NCI-H1417 (cell line): Measurements from ENCODE around the gene DCAF6.

Experiments used
- DNase-seq, 3 experiments: peaks; one replicate each; lab custom pipeline; 2025; lab: John Stamatoyannopoulos, UW

The DCAF6 gene

GRCh38 chr1:167957710-167958109 lies 21.2 kb downstream of the DCAF6 start:
- no peak for DNase-seq

- no peak for DNase-seq
Observed at GRCh38 chr1:167964646-167965045, 28.2 kb downstream of the DCAF6 start.

GRCh38 chr1:167966050-167966449 lies 29.6 kb downstream of the DCAF6 start:
- no peak for DNase-seq

GRCh38 chr1:167968569-167968968 lies 32.1 kb downstream of the DCAF6 start:
- DNase-seq, result no peak

- no peak for DNase-seq
Observed at GRCh38 chr1:167973832-167974231, 37.3 kb downstream of the DCAF6 start.

- DNase-seq, result no peak
Observed at GRCh38 chr1:167974698-167975097, 38.2 kb downstream of the DCAF6 start.

GRCh38 chr1:167977245-167977644 lies 40.8 kb downstream of the DCAF6 start:
- DNase-seq, result no peak

GRCh38 chr1:167981933-167982332 lies 45.5 kb downstream of the DCAF6 start:
- DNase-seq, result no peak

GRCh38 chr1:167983797-167984420 lies 47.4 kb downstream of the DCAF6 start:
- DNase-seq, result no peak

GRCh38 chr1:167984886-167985489 lies 48.5 kb downstream of the DCAF6 start:
- no peak for DNase-seq

GRCh38 chr1:167987174-167987573 lies 50.7 kb downstream of the DCAF6 start:
- DNase-seq, result no peak

- DNase-seq, result no peak
Observed at GRCh38 chr1:167991546-167991945, 55.1 kb downstream of the DCAF6 start.

GRCh38 chr1:167993720-167994119 lies 57.2 kb downstream of the DCAF6 start:
- DNase-seq, result no peak

GRCh38 chr1:167994560-167994959 lies 58.1 kb downstream of the DCAF6 start:
- no peak for DNase-seq

GRCh38 chr1:167995038-167995437 lies 58.6 kb downstream of the DCAF6 start:
- no peak for DNase-seq

- DNase-seq, result no peak
Observed at GRCh38 chr1:167996266-167996665, 59.8 kb downstream of the DCAF6 start.

- peak in 1 of 3 experiments; percentile 13 for DNase-seq
Observed at GRCh38 chr1:167997037-167997575, 60.6 kb downstream of the DCAF6 start.

GRCh38 chr1:167999877-168000276 lies 63.4 kb downstream of the DCAF6 start:
- DNase-seq, result no peak

GRCh38 chr1:168000656-168001055 lies 64.2 kb downstream of the DCAF6 start:
- no peak for DNase-seq

GRCh38 chr1:168001213-168001612 lies 64.7 kb downstream of the DCAF6 start:
- no peak for DNase-seq

- DNase-seq, result no peak
Observed at GRCh38 chr1:168004531-168004930, 68.0 kb downstream of the DCAF6 start.

- DNase-seq, result no peak
Observed at GRCh38 chr1:168005529-168005928, 69.0 kb downstream of the DCAF6 start.

GRCh38 chr1:168007691-168008090 lies 71.2 kb downstream of the DCAF6 start:
- no peak for DNase-seq

- DNase-seq, result no peak
Observed at GRCh38 chr1:168008595-168008994, 72.1 kb downstream of the DCAF6 start.
